Fibroblast of villous mesenchyme (primary cell): ENCODE measurements around the gene MTUS2. TPM values are rescaled to one million over a fixed set of nuclear protein-coding genes. Genes with fewer than 3 reads are reported as not detected.

ENCODE experiments used
- DNase-seq: peaks from one replicate; pipeline ENCODE4 v3.0.0-alpha.2; 2010; ENCODE audit warnings: low read depth
- H3K4me3 ChIP-seq: 2 replicates; pipeline ENCODE4 v1.5.1; 2011; ENCODE audit warnings: low read depth, mild to moderate bottlenecking, low read length
- CTCF ChIP-seq: IDR thresholded peaks from 2 replicates; pipeline ENCODE4 v1.5.1; 2012; ENCODE audit warnings: low read depth, mild to moderate bottlenecking, low read length; ENCODE audit not compliant: insufficient read depth
- total RNA-seq: library from RNA; depleted of rRNA; stranded (reverse); fragments of >200 nt; gene quantifications from 2 replicates; pipeline ENCODE4 v1.2.3, GENCODE V29; 2012

Gene MTUS2
- total RNA-seq, 1 donor, result 1.3 TPM

GRCh38 chr13:29505950-29506349 lies 685.8 kb downstream of the MTUS2 start:
- no peak overlapping the region for H3K4me3 ChIP-seq
- TF ChIP-seq CTCF, result no peak
- no peak for DNase-seq

- no peak overlapping the region for H3K4me3 ChIP-seq
- no peak for DNase-seq
- no peak for TF ChIP-seq CTCF
These were observed 687.2 kb downstream of the MTUS2 start for GRCh38 chr13:29507356-29507755.

GRCh38 chr13:29508130-29508875 lies 688.2 kb downstream of the MTUS2 start:
- H3K4me3 ChIP-seq, result no peak overlapping the region
- peak; percentile 98 for TF ChIP-seq CTCF
- peak; percentile 84 for DNase-seq

- no peak overlapping the region for H3K4me3 ChIP-seq
- TF ChIP-seq CTCF, result no peak
- no peak for DNase-seq
These were observed 688.7 kb downstream of the MTUS2 start for GRCh38 chr13:29508876-29509252.

GRCh38 chr13:29509999-29510589 lies 690.0 kb downstream of the MTUS2 start:
- H3K4me3 ChIP-seq, result no peak overlapping the region
- no peak for DNase-seq
- no peak for TF ChIP-seq CTCF

- no peak for DNase-seq
- no peak for TF ChIP-seq CTCF
- no peak overlapping the region for H3K4me3 ChIP-seq
These were observed 690.5 kb downstream of the MTUS2 start for GRCh38 chr13:29510651-29511084.
